HepG2 (cell line): ENCODE measurements around the gene RDH11. TPM values are rescaled to one million over a fixed set of nuclear protein-coding genes. Genes with fewer than 3 reads are reported as not detected.

Source experiments
- AGO1 ChIP-seq: fragments of 200-400 bp; formaldehyde crosslinking; IDR thresholded peaks from 2 replicates; pipeline ENCODE4 v1.6.1; 2017; ENCODE audit warnings: mild to moderate bottlenecking, low read depth, low read length, moderate library complexity; ENCODE audit not compliant: poor library complexity, severe bottlenecking
- ASH2L ChIP-seq: fragments of 300-600, 200-600 bp; sonication (generic); IDR thresholded peaks from 2 replicates; pipeline ENCODE4 v1.7.0; 2017; ENCODE audit warnings: low read depth, mild to moderate bottlenecking, moderate library complexity, mixed read lengths, low read length; ENCODE audit not compliant: insufficient read length
- ATF1 ChIP-seq: IDR thresholded peaks from 2 replicates; pipeline ENCODE4 v1.6.1; 2016; ENCODE audit warnings: mild to moderate bottlenecking, control low read depth
- BCL6 ChIP-seq: IDR thresholded peaks from 2 replicates; pipeline ENCODE4 v1.6.1; 2016; ENCODE audit warnings: missing genetic modification reagents, missing compliant biosample characterization
- BHLHE40 ChIP-seq: IDR thresholded peaks from 2 replicates; pipeline ENCODE4 v1.6.1; 2011; ENCODE audit warnings: low read length, improper control_type of control experiment
- FOSL2 ChIP-seq: sonication (generic); formaldehyde crosslinking; IDR thresholded peaks from 2 replicates; pipeline ENCODE4 v1.4.0; 2020; ENCODE audit warnings: missing genetic modification reagents
- HDAC6 ChIP-seq: fragments of 200-600 bp; sonication (generic); IDR thresholded peaks from 2 replicates; pipeline ENCODE4 v1.7.0; 2017; ENCODE audit warnings: mild to moderate bottlenecking, antibody characterized with exemption, low read length, low read depth
- HNRNPUL1 ChIP-seq: fragments of 200-400 bp; formaldehyde crosslinking; IDR thresholded peaks from 2 replicates; pipeline ENCODE4 v1.6.1; 2017; ENCODE audit warnings: low read depth, mild to moderate bottlenecking, low read length, moderate library complexity
- LCORL ChIP-seq, 2 experiments: fragments of 450-650 bp in 1 of 2; sonication (generic) in 1 of 2; formaldehyde crosslinking in 1 of 2; IDR thresholded peaks; 2 replicates each; pipeline versions ENCODE4 v1.5.0 to v1.6.1; 2017 to 2020; ENCODE audit warnings: antibody characterized with exemption in 1 of 2, missing genetic modification reagents in 1 of 2
- NCOA2 ChIP-seq: sonication (generic); formaldehyde crosslinking; IDR thresholded peaks from 2 replicates; pipeline ENCODE4 v1.8.0; 2022; ENCODE audit warnings: inconsistent platforms
- NONO ChIP-seq, 2 experiments: fragments of 450-650 bp in 1 of 2; sonication (generic) in 1 of 2; formaldehyde crosslinking in 1 of 2; IDR thresholded peaks in 1 of 2; conservative IDR thresholded peaks in 1 of 2; 2 replicates each; pipeline versions ENCODE4 v1.6.1 to v1.8.0; 2017 to 2022; ENCODE audit warnings: mild to moderate bottlenecking in 1 of 2, missing genetic modification reagents in 1 of 2, moderate library complexity in 1 of 2
- NR1H2 ChIP-seq: sonication (generic); formaldehyde crosslinking; IDR thresholded peaks from 2 replicates; pipeline ENCODE4 v1.8.1; 2022; ENCODE audit warnings: low read depth, missing genetic modification reagents, borderline replicate concordance
- NR2C2 ChIP-seq: sonication (generic); formaldehyde crosslinking; IDR thresholded peaks from 2 replicates; pipeline ENCODE4 v1.4.0; 2020; ENCODE audit warnings: missing genetic modification reagents, mild to moderate bottlenecking, moderate library complexity, borderline replicate concordance
- PAWR ChIP-seq: sonication (generic); formaldehyde crosslinking; IDR thresholded peaks from 2 replicates; pipeline ENCODE4 v1.4.0; 2020; ENCODE audit warnings: missing genetic modification reagents, mild to moderate bottlenecking, borderline replicate concordance
- POLR2G ChIP-seq: fragments of 200-400 bp; formaldehyde crosslinking; IDR thresholded peaks from 2 replicates; pipeline ENCODE4 v1.6.1; 2018; ENCODE audit warnings: mild to moderate bottlenecking, low read depth, low read length, moderate library complexity
- PPARG ChIP-seq: conservative IDR thresholded peaks from 2 replicates; pipeline ENCODE4 v1.6.1; 2016; ENCODE audit warnings: missing biosample characterization, missing genetic modification reagents
- RAD51 ChIP-seq: fragments of 450-650 bp; IDR thresholded peaks from 2 replicates; pipeline ENCODE4 v1.6.1; 2016; ENCODE audit warnings: borderline replicate concordance
- RARA ChIP-seq: IDR thresholded peaks from 2 replicates; pipeline ENCODE4 v1.6.1; 2016; ENCODE audit warnings: missing genetic modification reagents, missing compliant biosample characterization
- SAP130 ChIP-seq: IDR thresholded peaks from 2 replicates; pipeline ENCODE4 v1.6.1; 2016; ENCODE audit warnings: low read depth
- SETDB1 ChIP-seq: sonication (generic); formaldehyde crosslinking; IDR thresholded peaks from 2 replicates; pipeline ENCODE4 v1.5.1; 2020; ENCODE audit warnings: missing genetic modification reagents, mild to moderate bottlenecking, borderline replicate concordance
- SOX6 ChIP-seq, 2 experiments: fragments of 450-650 bp in 1 of 2; sonication (generic) in 1 of 2; formaldehyde crosslinking in 1 of 2; IDR thresholded peaks; 2 replicates each; pipeline versions ENCODE4 v1.4.0 to v1.6.1; 2017 to 2020; ENCODE audit warnings: antibody characterized with exemption in 1 of 2, mild to moderate bottlenecking in 1 of 2, missing genetic modification reagents in 1 of 2
- TEAD3 ChIP-seq: optimal IDR thresholded peaks from 2 replicates; pipeline ENCODE3; 2016; ENCODE audit warnings: borderline replicate concordance
- ZBTB26 ChIP-seq: IDR thresholded peaks from 2 replicates; pipeline ENCODE4 v1.6.1; 2016; ENCODE audit warnings: missing compliant biosample characterization, missing genetic modification reagents, borderline replicate concordance
- ZNF18 ChIP-seq: sonication (generic); formaldehyde crosslinking; IDR thresholded peaks from 2 replicates; pipeline ENCODE4 v1.8.0; 2022; ENCODE audit warnings: mild to moderate bottlenecking, missing genetic modification reagents; ENCODE audit not compliant: insufficient replicate concordance
- ZNF44 ChIP-seq: sonication (generic); formaldehyde crosslinking; IDR thresholded peaks from 2 replicates; pipeline ENCODE4 v1.5.1; 2020; ENCODE audit warnings: mild to moderate bottlenecking, missing genetic modification reagents
- ZNF607 ChIP-seq: sonication (generic); formaldehyde crosslinking; IDR thresholded peaks from 2 replicates; pipeline ENCODE4 v1.5.1; 2020; ENCODE audit warnings: missing genetic modification reagents, mild to moderate bottlenecking, borderline replicate concordance
- ZSCAN29 ChIP-seq: sonication (generic); formaldehyde crosslinking; conservative IDR thresholded peaks from 2 replicates; pipeline ENCODE4 v1.4.0; 2020; ENCODE audit warnings: mild to moderate bottlenecking, missing genetic modification reagents
- polyA plus RNA-seq, 8 experiments: library from polyadenylated mRNA; depleted of rRNA in 3 of 8; stranded (reverse) in 7 of 8; unstranded in 1 of 8; fragments of >200 nt; fragmentation: Illumina TruSeq in 4 of 8; extraction: Trizol in 4 of 8; gene quantifications; 2 replicates each; pipeline versions ENCODE4 v1.2.1 to v1.2.3, GENCODE V29; 2011 to 2016; ENCODE audit warnings: low read depth in 4 of 8, missing spikeins in 1 of 8, mixed read lengths in 1 of 8; ENCODE audit not compliant: insufficient read depth in 1 of 8
- total RNA-seq, 5 experiments: library from RNA; depleted of rRNA; stranded (reverse); fragments of >200 nt; fragmentation: Illumina TruSeq; extraction: Trizol; gene quantifications; 2 replicates each; pipeline ENCODE4 v1.2.3, GENCODE V29; 2016; ENCODE audit warnings: low read depth in 1 of 5

Gene RDH11
- total and polyA plus RNA-seq, 2 of the 13 experiments (the other 11 are each of a cell fraction or from before 2014, with no cell fraction given): 106 to 131 TPM

- TF ChIP-seq ZNF18 (CRISPR knock-in tag) (no peak), HNRNPUL1 (peak; percentile 97), SAP130 (CRISPR knock-in tag) (peak; percentile 65), ZSCAN29 (CRISPR knock-in tag) (peak; percentile 48; the same call in 1 of the 2 replicates), PPARG (peak; percentile 37), RARA (CRISPR knock-in tag) (0 out of 2 replicates have a peak, but pooled peaks have one; percentile 5), POLR2G (peak; percentile 27; the same call in 1 of the 2 replicates), NR1H2 (CRISPR knock-in tag) (no peak), NR2C2 (0 out of 2 replicates have a peak, but pooled peaks have one; percentile 22), LCORL (IDR thresholded peaks at IDR 0.05) (peak; percentile 14; the same call in 1 of the 2 replicates), LCORL (CRISPR knock-in tag; IDR thresholded peaks at IDR 0.05) (0 out of 2 replicates have a peak, but pooled peaks have one; percentile 27), SETDB1 (CRISPR knock-in tag) (no peak), ZNF44 (CRISPR knock-in tag) (no peak), SOX6 (IDR thresholded peaks at IDR 0.05) (no peak), SOX6 (CRISPR knock-in tag; IDR thresholded peaks at IDR 0.05) (peak; percentile 100), FOSL2 (CRISPR knock-in tag) (peak; percentile 92), AGO1 (no peak), NONO (IDR thresholded peaks at IDR 0.05) (no peak), NONO (CRISPR knock-in tag; conservative IDR thresholded peaks at IDR 0.05) (no peak; the same call in 1 of the 2 replicates), ATF1 (CRISPR knock-in tag) (peak; percentile 54; the same call in 1 of the 2 replicates), RAD51 (peak; percentile 64; the same call in 1 of the 2 replicates), PAWR (CRISPR knock-in tag) (no peak), BCL6 (CRISPR knock-in tag) (peak; percentile 55; the same call in 1 of the 2 replicates), HDAC6 (no peak), BHLHE40 (peak; percentile 73), ZNF607 (CRISPR knock-in tag) (peak; percentile 31; the same call in 1 of the 2 replicates), TEAD3 (peak; percentile 82), ASH2L (peak; percentile 91), ZBTB26 (CRISPR knock-in tag) (0 out of 2 replicates have a peak, but pooled peaks have one; percentile 31), NCOA2 (CRISPR knock-in tag) (0 out of 2 replicates have a peak, but pooled peaks have one; percentile 17)
These were observed 43.4 kb upstream of the RDH11 start (continued) for GRCh38 chr14:67738740-67739504.
